SK-N-SH (cell line): ENCODE data around the gene MRPL18.

Experiments
- CHD2 ChIP-seq: fragments of 150-350 bp; IDR thresholded peaks from 2 replicates; pipeline ENCODE4 v1.6.1; 2018; ENCODE audit warnings: low read length; ENCODE audit not compliant: partially characterized antibody
- CTCF ChIP-seq: fragments of 200-600 bp; sonication (generic); IDR thresholded peaks from 2 replicates; pipeline ENCODE4 v1.6.1; 2017; ENCODE audit warnings: antibody characterized with exemption, mild to moderate bottlenecking, moderate library complexity
- GABPA ChIP-seq: IDR thresholded peaks from 2 replicates; pipeline ENCODE4 v1.4.0; 2012; ENCODE audit warnings: low read depth, mild to moderate bottlenecking
- GATA2 ChIP-seq: sonication (generic); formaldehyde crosslinking; IDR thresholded peaks from 2 replicates; pipeline ENCODE4 v1.5.0; 2020; ENCODE audit warnings: mild to moderate bottlenecking, missing genetic modification reagents
- SMC3 ChIP-seq: IDR thresholded peaks from 2 replicates; pipeline ENCODE4 v1.6.1; 2012; ENCODE audit warnings: low read depth, low read length, improper control_type of control experiment
- TF ChIP-seq, protein P1 (sequence below): IDR thresholded peaks from 2 replicates; pipeline ENCODE4 v1.4.0; 2012; ENCODE audit warnings: low read depth

- TF ChIP-seq CTCF (no peak), SMC3 (no peak), CHD2 (no peak), GATA2 (CRISPR knock-in tag) (no peak), GABPA (no peak)
- TF ChIP-seq, protein P1, sequence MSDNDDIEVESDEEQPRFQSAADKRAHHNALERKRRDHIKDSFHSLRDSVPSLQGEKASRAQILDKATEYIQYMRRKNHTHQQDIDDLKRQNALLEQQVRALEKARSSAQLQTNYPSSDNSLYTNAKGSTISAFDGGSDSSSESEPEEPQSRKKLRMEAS = no peak
These were observed 28.8 kb downstream of the MRPL18 start for GRCh38 chr6:159819098-159819497.
